ENCODE measurements around the gene ECPAS.
"Not testable (repeated sequence)": the region's sequence is repeated elsewhere in the genome, so short reads cannot be mapped to it uniquely, and the experiment has no call there.

DNA sequence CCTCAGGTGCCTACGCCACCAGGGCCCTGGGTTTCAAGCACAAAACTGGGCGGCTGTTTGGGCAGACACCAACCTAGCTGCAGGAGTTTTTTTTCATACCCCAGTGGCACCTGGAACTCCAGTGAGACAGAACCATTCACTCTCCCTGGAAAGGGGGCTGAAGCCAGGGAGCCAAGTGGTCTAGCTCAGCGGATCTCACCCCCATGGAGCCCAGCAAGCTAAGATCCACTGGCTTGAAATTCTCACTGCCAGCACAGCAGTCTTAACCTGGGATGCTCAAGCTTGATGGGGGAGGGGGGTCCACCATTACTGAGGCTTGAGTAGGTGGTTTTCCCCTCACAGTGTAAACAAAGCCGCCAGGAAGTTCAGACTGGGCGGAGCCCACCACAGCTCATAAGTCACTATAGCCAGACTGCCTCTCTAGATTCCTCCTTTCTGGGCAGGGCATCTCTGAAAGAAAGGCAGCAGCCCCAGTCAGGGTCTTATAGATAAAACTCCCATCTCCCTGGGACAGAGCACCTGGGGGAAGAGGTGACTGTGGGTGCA is 149.8 kb downstream of the ECPAS start:
- not testable (repeated sequence) for TF ChIP-seq ZNF274 (IDR thresholded peaks at IDR 0.05; ENCODE audit: low read depth, low read length); YY1 (IDR thresholded peaks at IDR 0.05; ENCODE audit: insufficient read depth, insufficient read length)

All from NT2/D1 (cell line).